HL-60 (cell line): ENCODE results near the gene UBE2E1.

ENCODE experiments used
- GABPA ChIP-seq: IDR thresholded peaks from 2 replicates; pipeline ENCODE4 v1.6.1; 2012; ENCODE audit warnings: low read depth
- POLR2AphosphoS5 ChIP-seq: IDR thresholded peaks from 2 replicates; pipeline ENCODE4 v1.6.1; 2012; ENCODE audit warnings: low read depth
- REST ChIP-seq: IDR thresholded peaks from 2 replicates; pipeline ENCODE4 v1.6.1; 2012; ENCODE audit warnings: low read depth; ENCODE audit not compliant: insufficient replicate concordance
- SPI1 ChIP-seq: IDR thresholded peaks from 2 replicates; pipeline ENCODE4 v1.6.1; 2012; ENCODE audit warnings: low read depth, mild to moderate bottlenecking, borderline replicate concordance
- TF ChIP-seq, protein P1 (sequence below): IDR thresholded peaks from one replicate; pipeline ENCODE4 v1.5.1; 2011; ENCODE audit warnings: low read length, control low read depth, inconsistent platforms; ENCODE audit not compliant: insufficient read depth

GRCh38 chr3:23863060-23863459 is 57.3 kb downstream of the UBE2E1 start:
- TF ChIP-seq, protein P1, sequence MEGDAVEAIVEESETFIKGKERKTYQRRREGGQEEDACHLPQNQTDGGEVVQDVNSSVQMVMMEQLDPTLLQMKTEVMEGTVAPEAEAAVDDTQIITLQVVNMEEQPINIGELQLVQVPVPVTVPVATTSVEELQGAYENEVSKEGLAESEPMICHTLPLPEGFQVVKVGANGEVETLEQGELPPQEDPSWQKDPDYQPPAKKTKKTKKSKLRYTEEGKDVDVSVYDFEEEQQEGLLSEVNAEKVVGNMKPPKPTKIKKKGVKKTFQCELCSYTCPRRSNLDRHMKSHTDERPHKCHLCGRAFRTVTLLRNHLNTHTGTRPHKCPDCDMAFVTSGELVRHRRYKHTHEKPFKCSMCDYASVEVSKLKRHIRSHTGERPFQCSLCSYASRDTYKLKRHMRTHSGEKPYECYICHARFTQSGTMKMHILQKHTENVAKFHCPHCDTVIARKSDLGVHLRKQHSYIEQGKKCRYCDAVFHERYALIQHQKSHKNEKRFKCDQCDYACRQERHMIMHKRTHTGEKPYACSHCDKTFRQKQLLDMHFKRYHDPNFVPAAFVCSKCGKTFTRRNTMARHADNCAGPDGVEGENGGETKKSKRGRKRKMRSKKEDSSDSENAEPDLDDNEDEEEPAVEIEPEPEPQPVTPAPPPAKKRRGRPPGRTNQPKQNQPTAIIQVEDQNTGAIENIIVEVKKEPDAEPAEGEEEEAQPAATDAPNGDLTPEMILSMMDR: no peak
- TF ChIP-seq POLR2AphosphoS5: no peak
- no peak for TF ChIP-seq REST
- TF ChIP-seq GABPA: no peak
- TF ChIP-seq SPI1: no peak
